ENCODE measurements around the gene SRP68. TPM values are rescaled to one million over a fixed set of nuclear protein-coding genes. Genes with fewer than 3 reads are reported as not detected.

SRP68 gene
- total and polyA plus RNA-seq, 2 donors from 2014 or later = 52.7 to 68.1 TPM

GRCh38 chr17:76026714-76027158, 45.6 kb downstream of the SRP68 start:
- no peak overlapping the region for H3K27ac ChIP-seq (ENCODE audit: low read depth in 2 of 2, low read length in 2 of 2)
- peaks cover 0 to 8% (median 0%) of the 10 kb centered on the region in 3 donors for H3K4me1 ChIP-seq (ENCODE audit: control insufficient read depth in 2 of 3, insufficient read depth in 2 of 3, low read depth in 1 of 3, low read length in 3 of 3)
- H3K9ac ChIP-seq (ENCODE audit: low read length in 3 of 3) = peak overlapping the region in 1 of 3 donors; percentile 19
- intact Hi-C loops (cut with DNase I) = no loop called here
- H3K36me3 ChIP-seq (ENCODE audit: control insufficient read depth in 2 of 3, insufficient read depth in 3 of 3, low read length in 3 of 3) = no peaks in the 10 kb centered on the region
- H3K9me3 ChIP-seq (ENCODE audit: control insufficient read depth in 2 of 3, insufficient read depth in 1 of 3, low read length in 3 of 3) = no peaks in the 10 kb centered on the region
- TF ChIP-seq CTCF (IDR thresholded peaks at IDR 0.05; ENCODE audit: borderline replicate concordance, extremely low read depth, insufficient read depth) = no peak
- DNase-seq (peak in 1 of 5 donors; percentile 18), FAIRE-seq (no peak)
- peak overlapping the region in 2 of 3 donors; percentile 34 to 46 for H3K4me3 ChIP-seq (ENCODE audit: low read length in 3 of 3)
- H3K27me3 ChIP-seq (ENCODE audit: control insufficient read depth, insufficient read depth, low read length) = no peaks in the 10 kb centered on the region

DNA sequence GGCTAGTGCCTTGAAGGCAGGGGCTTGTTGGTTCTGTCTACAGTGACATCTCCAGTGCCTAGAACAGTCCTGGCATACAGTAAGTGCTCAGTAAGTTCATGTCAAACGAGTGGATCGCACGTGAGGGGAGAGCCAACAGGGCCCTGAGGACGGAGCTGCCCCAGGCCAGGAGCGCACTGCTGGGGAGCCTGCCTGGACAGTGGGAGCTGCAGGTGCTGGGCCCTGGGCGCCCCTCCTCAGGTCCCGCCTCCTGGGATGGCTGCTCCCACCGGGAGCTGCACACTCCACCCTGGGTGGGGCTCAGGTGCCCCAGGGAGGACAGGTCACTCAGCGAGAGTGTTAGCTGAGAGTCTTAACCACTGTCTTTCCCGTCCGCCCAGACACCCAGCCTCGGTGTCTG, 47.0 kb downstream of the SRP68 start:
- Histone ChIP-seq H3K27ac (ENCODE audit: low read depth in 2 of 2, low read length in 2 of 2) (no peak overlapping the region), H3K9me3 (ENCODE audit: control insufficient read depth in 2 of 3, insufficient read depth in 1 of 3, low read length in 3 of 3) (no peaks in the 10 kb centered on the region), H3K4me3 (ENCODE audit: low read length in 3 of 3) (no peak overlapping the region), H3K9ac (ENCODE audit: low read length in 3 of 3) (no peak overlapping the region), H3K36me3 (ENCODE audit: control insufficient read depth in 2 of 3, insufficient read depth in 3 of 3, low read length in 3 of 3) (no peaks in the 10 kb centered on the region), H3K27me3 (ENCODE audit: control insufficient read depth, insufficient read depth, low read length) (no peaks in the 10 kb centered on the region), H3K4me1 (ENCODE audit: control insufficient read depth in 2 of 3, insufficient read depth in 2 of 3, low read depth in 1 of 3, low read length in 3 of 3) (peaks cover 0 to 8% (median 0%) of the 10 kb centered on the region in 3 donors)
- intact Hi-C loops (cut with DNase I) = no loop called here
- FAIRE-seq = no peak
- no peak for DNase-seq
- TF ChIP-seq CTCF (IDR thresholded peaks at IDR 0.05; ENCODE audit: borderline replicate concordance, extremely low read depth, insufficient read depth) = no peak

DNA sequence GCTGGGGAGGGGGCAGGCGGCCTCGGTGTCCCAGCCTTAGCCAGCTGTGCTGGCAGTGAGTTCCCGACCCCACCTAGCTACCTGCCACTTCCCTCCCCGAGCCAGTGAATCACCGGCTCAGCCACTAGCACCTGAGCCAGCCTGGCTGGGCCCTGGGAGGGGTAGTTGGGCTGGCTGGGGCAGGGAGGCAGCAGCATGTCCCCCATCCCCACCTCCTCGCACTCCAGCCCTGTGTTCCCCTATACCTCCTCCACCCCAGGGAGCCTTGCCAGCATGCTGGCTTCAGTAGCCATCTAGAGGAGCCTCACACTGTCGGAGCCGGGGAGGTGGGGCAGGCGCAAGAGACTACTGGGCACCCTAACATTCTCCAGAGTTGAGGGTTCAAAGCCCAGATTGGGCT, 48.0 kb downstream of the SRP68 start:
- Histone ChIP-seq H3K27me3 (ENCODE audit: control insufficient read depth, insufficient read depth, low read length) (no peaks in the 10 kb centered on the region), H3K9me3 (ENCODE audit: control insufficient read depth in 2 of 3, insufficient read depth in 1 of 3, low read length in 3 of 3) (no peaks in the 10 kb centered on the region), H3K9ac (ENCODE audit: low read length in 3 of 3) (no peak overlapping the region), H3K27ac (ENCODE audit: low read depth in 2 of 2, low read length in 2 of 2) (no peak overlapping the region), H3K36me3 (ENCODE audit: control insufficient read depth in 2 of 3, insufficient read depth in 3 of 3, low read length in 3 of 3) (no peaks in the 10 kb centered on the region), H3K4me1 (ENCODE audit: control insufficient read depth in 2 of 3, insufficient read depth in 2 of 3, low read depth in 1 of 3, low read length in 3 of 3) (peaks cover 0 to 3% (median 0%) of the 10 kb centered on the region in 3 donors), H3K4me3 (ENCODE audit: low read length in 3 of 3) (no peak overlapping the region)
- DNase-seq (no peak), FAIRE-seq (no peak)
- intact Hi-C loops (cut with DNase I) = no loop called here
- no peak for TF ChIP-seq CTCF (IDR thresholded peaks at IDR 0.05; ENCODE audit: borderline replicate concordance, extremely low read depth, insufficient read depth)

- intact Hi-C loops (cut with DNase I) = no loop called here
- H3K9me3 ChIP-seq (ENCODE audit: control insufficient read depth in 2 of 3, insufficient read depth in 1 of 3, low read length in 3 of 3) = no peaks in the 10 kb centered on the region
- no peaks in the 10 kb centered on the region for H3K27me3 ChIP-seq (ENCODE audit: control insufficient read depth, insufficient read depth, low read length)
- no peak overlapping the region for H3K27ac ChIP-seq (ENCODE audit: low read depth in 2 of 2, low read length in 2 of 2)
- H3K4me3 ChIP-seq (ENCODE audit: low read length in 3 of 3) = no peak overlapping the region
- no peaks in the 10 kb centered on the region for H3K36me3 ChIP-seq (ENCODE audit: control insufficient read depth in 2 of 3, insufficient read depth in 3 of 3, low read length in 3 of 3)
- TF ChIP-seq CTCF (IDR thresholded peaks at IDR 0.05; ENCODE audit: borderline replicate concordance, extremely low read depth, insufficient read depth) = no peak
- DNase-seq (no peak), FAIRE-seq (no peak)
- H3K9ac ChIP-seq (ENCODE audit: low read length in 3 of 3) = no peak overlapping the region
- H3K4me1 ChIP-seq (ENCODE audit: control insufficient read depth in 2 of 3, insufficient read depth in 2 of 3, low read depth in 1 of 3, low read length in 3 of 3) = peaks cover 0 to 3% (median 0%) of the 10 kb centered on the region in 3 donors
These were observed 48.4 kb downstream of the SRP68 start for GRCh38 chr17:76023900-76024237.
